K562 (cell line): Measurements from ENCODE around the gene TDRD3.

Experiments
- ATF1 ChIP-seq, 2 experiments: fragments of 450-650 bp in 1 of 2; IDR thresholded peaks; 2 replicates each; pipeline ENCODE4 v1.6.1; 2016; ENCODE audit warnings: missing compliant biosample characterization in 1 of 2, missing genetic modification characterization in 1 of 2
- ATF7 ChIP-seq: fragments of 450-650 bp; IDR thresholded peaks from 2 replicates; pipeline ENCODE4 v1.7.1; 2014; ENCODE audit warnings: mild to moderate bottlenecking, moderate library complexity
- CTCF ChIP-seq, 3 experiments: IDR thresholded peaks in 2 of 3; conservative IDR thresholded peaks in 1 of 3; 2 replicates each; pipeline ENCODE4 v1.5.1; 2011 to 2012; ENCODE audit warnings: low read length in 3 of 3, mild to moderate bottlenecking in 3 of 3, control low read depth in 2 of 3, improper control_type of control experiment in 1 of 3, inconsistent platforms in 1 of 3, low read depth in 1 of 3, mixed read lengths in 1 of 3, moderate library complexity in 1 of 3; ENCODE audit not compliant: insufficient read depth in 2 of 3
- HIVEP1 ChIP-seq: fragments of 250-450 bp; sonication (Bioruptor Pico); IDR thresholded peaks from 2 replicates; pipeline ENCODE4 v1.4.0; 2020; ENCODE audit warnings: mild to moderate bottlenecking
- KDM5B ChIP-seq: fragments of 200-600 bp; sonication (generic); IDR thresholded peaks from 2 replicates; pipeline ENCODE4 v1.6.1; 2012; ENCODE audit warnings: low read depth, mild to moderate bottlenecking, moderate library complexity, low read length, control low read depth, inconsistent platforms; ENCODE audit not compliant: insufficient replicate concordance
- NFIC ChIP-seq: fragments of 450-650 bp; IDR thresholded peaks from 2 replicates; pipeline ENCODE4 v1.6.1; 2017; ENCODE audit warnings: mild to moderate bottlenecking, inconsistent platforms
- POLR2A ChIP-seq: fragments of 450-650 bp; conservative IDR thresholded peaks from 2 replicates; pipeline ENCODE4 v1.6.1; 2016
- POLR3A ChIP-seq: IDR thresholded peaks from 2 replicates; pipeline ENCODE4 v1.6.1; 2011; ENCODE audit warnings: borderline replicate concordance, mild to moderate bottlenecking, moderate library complexity; ENCODE audit not compliant: insufficient read length, insufficient read depth; ENCODE audit errors: extremely low read depth
- UBTF ChIP-seq, 2 experiments: IDR thresholded peaks; 2 replicates each; pipeline ENCODE4 v1.6.1; 2012; ENCODE audit warnings: improper control_type of control experiment in 2 of 2, low read depth in 2 of 2, low read length in 2 of 2, borderline replicate concordance in 1 of 2
- USF2 ChIP-seq: sonication (generic); formaldehyde crosslinking; IDR thresholded peaks from 2 replicates; pipeline ENCODE4 v1.5.0; 2020; ENCODE audit warnings: missing genetic modification reagents
- ZBTB26 ChIP-seq: fragments of 450-650 bp; formaldehyde crosslinking; IDR thresholded peaks from 2 replicates; pipeline ENCODE4 v1.4.0; 2022; ENCODE audit warnings: missing genetic modification characterization
- ZBTB49 ChIP-seq: sonication (generic); formaldehyde crosslinking; IDR thresholded peaks from 2 replicates; pipeline ENCODE4 v1.8.0; 2022; ENCODE audit warnings: missing genetic modification reagents, mild to moderate bottlenecking, borderline replicate concordance
- ZBTB8A ChIP-seq: fragments of 450-650 bp; IDR thresholded peaks from 2 replicates; pipeline ENCODE4 v1.6.1; 2018; ENCODE audit warnings: mild to moderate bottlenecking, moderate library complexity; ENCODE audit not compliant: partially characterized antibody
- ZHX1 ChIP-seq: fragments of 150-350 bp; conservative IDR thresholded peaks from 2 replicates; pipeline ENCODE4 v1.6.1; 2014; ENCODE audit warnings: low read length

- TF ChIP-seq ZBTB8A (no peak), CTCF (IDR thresholded peaks at IDR 0.05 in 2 of 3, conservative IDR thresholded peaks at IDR 0.05 in 1 of 3; ENCODE audit: insufficient read depth in 2 of 3, low read depth in 1 of 3, low read length in 3 of 3) (no peak), POLR2A (no peak), ATF7 (no peak), POLR3A (no peak), ZBTB49 (no peak), KDM5B (no peak), ATF1 (CRISPR knock-in tag; IDR thresholded peaks at IDR 0.05) (no peak), ATF1 (tag; IDR thresholded peaks at IDR 0.05) (no peak), ZBTB26 (CRISPR knock-in tag) (no peak), NFIC (no peak), UBTF (IDR thresholded peaks at IDR 0.05; ENCODE audit: borderline replicate concordance in 1 of 2, low read depth in 2 of 2, low read length in 2 of 2) (no peak), HIVEP1 (no peak), USF2 (no peak), ZHX1 (no peak)
Measured at GRCh38 chr13:60370343-60370742, 26.7 kb upstream of the TDRD3 start.
